ENCODE data around the gene MTUS2.

Gene MTUS2

DNA sequence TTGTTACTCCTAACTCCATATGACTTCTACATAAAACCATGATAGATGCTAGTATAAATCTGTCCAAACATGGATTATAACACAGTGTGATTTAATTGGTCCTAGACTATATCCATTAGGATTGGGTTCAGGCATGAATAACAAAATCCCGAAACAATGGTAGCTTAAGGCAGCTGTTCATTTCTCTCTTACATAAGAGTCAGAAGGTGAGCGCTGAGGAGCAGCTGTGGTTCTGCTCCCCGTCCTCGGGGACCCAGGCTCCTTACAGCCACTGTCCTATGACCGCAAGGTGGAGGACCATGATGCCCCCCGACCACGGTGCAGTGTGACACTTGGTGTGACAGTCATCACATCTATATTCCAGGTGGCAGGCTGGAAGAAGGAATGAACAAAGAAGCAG lies 629.6 kb downstream of the MTUS2 start:
- no peak for DNase-seq (ENCODE audit: low read depth, low spot score)

GRCh38 chr13:29451976-29452375 lies 631.8 kb downstream of the MTUS2 start:
- no peak for DNase-seq (ENCODE audit: low read depth, low spot score)

GRCh38 chr13:29452773-29453616 lies 632.9 kb downstream of the MTUS2 start:
- DNase-seq (ENCODE audit: low read depth, low spot score) = no peak

- no peak for DNase-seq (ENCODE audit: low read depth, low spot score)
Observed at GRCh38 chr13:29453617-29454011, 633.5 kb downstream of the MTUS2 start.

- DNase-seq (ENCODE audit: low read depth, low spot score) = no peak
Observed at GRCh38 chr13:29454931-29455481, 634.9 kb downstream of the MTUS2 start.

DNA sequence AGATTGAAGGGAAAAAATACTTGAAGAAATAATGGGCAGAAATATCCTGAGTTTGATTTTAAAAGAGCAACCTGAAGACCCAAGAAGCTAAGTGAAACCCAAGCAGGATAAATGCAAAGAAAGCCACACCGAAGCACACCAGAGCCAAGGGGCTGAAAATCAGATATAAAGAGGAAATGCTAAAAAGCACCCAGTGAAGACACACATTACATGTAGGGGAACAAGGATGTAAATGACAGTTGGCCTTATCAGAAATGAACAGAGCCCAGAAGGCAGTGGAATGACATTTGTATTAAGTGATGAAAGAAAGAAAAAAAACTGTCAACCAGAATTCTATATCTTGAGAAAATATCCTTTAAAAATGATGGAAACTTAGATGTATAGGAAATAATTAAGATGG lies 636.3 kb downstream of the MTUS2 start:
- no peak for DNase-seq (ENCODE audit: low read depth, low spot score)

DNA sequence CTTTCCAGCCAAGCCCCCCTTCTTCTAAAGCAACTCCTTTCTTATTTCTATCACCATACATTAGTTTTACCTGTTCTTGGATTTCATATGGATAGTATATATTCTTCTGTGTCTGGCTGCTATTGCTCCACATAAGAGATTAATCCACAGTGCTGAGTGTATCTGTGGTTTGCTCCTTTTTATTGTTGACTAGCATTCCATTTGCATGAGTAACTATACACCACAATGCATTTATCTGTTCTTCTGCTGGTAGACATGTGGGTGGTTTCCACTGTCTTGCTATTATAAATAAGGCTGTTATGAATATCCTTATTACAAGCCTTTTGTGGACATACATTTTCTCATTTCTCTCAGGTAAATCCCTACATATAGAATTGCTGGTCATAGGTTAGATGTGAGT lies 637.2 kb downstream of the MTUS2 start:
- DNase-seq (ENCODE audit: low read depth, low spot score) = no peak

DNA sequence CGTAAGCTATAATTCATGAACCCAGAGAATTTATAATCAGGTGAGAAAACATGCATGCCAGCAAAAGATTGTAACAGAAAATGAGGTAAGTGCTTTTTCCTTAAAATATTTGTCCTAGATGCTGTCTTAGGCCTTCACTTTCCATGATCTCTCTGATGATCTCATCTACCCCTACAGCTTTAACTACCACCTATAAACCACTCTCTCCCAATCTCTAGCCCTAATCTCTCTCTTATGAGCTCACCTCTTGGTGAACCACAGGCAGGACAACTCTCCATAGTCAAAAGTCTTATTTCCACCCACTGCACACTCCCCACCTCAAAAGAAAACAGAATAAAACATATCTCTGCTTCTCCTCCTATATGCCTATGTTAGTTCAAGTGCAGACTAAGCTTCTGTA lies 638.3 kb downstream of the MTUS2 start:
- no peak for DNase-seq (ENCODE audit: low read depth, low spot score)

GRCh38 chr13:29459813-29460355 lies 639.7 kb downstream of the MTUS2 start:
- no peak for DNase-seq (ENCODE audit: low read depth, low spot score)

- DNase-seq (ENCODE audit: low read depth, low spot score) = no peak
Observed at GRCh38 chr13:29464105-29464679, 644.1 kb downstream of the MTUS2 start.

- no peak for DNase-seq (ENCODE audit: low read depth, low spot score)
Observed at GRCh38 chr13:29465741-29466293, 645.7 kb downstream of the MTUS2 start.

- no peak for DNase-seq (ENCODE audit: low read depth, low spot score)
Observed at GRCh38 chr13:29471551-29471950, 651.4 kb downstream of the MTUS2 start.

GRCh38 chr13:29472332-29472961 lies 652.3 kb downstream of the MTUS2 start:
- no peak for DNase-seq (ENCODE audit: low read depth, low spot score)

- no peak for DNase-seq (ENCODE audit: low read depth, low spot score)
Observed at GRCh38 chr13:29473166-29473565, 653.0 kb downstream of the MTUS2 start.

- DNase-seq (ENCODE audit: low read depth, low spot score) = no peak
Observed at GRCh38 chr13:29474991-29475390, 654.9 kb downstream of the MTUS2 start.

- DNase-seq (ENCODE audit: low read depth, low spot score) = no peak
Observed at GRCh38 chr13:29476046-29476445, 655.9 kb downstream of the MTUS2 start.

GRCh38 chr13:29479716-29480492 lies 659.8 kb downstream of the MTUS2 start:
- DNase-seq (ENCODE audit: low read depth, low spot score) = no peak

- DNase-seq (ENCODE audit: low read depth, low spot score) = no peak
Observed at GRCh38 chr13:29480893-29481525, 660.9 kb downstream of the MTUS2 start.

DNA sequence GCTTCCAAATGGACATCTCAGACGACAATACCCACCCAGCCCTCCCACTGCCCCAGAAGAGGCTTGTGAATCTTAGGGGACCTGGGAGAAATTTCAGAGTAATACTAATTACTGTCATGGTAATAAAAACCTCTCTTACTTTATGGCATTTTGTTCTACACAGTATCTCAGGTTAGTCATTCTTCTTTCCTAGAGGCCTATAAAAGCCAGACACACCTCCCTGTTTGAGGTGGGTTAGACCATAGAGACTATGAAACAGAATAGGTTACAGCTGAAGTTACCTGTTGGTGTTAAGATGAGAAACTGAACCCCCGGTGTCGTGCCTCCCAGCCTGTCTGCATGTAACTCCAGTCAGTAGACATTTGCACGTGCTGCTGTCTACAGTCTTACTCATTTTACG lies 661.5 kb downstream of the MTUS2 start:
- no peak for DNase-seq (ENCODE audit: low read depth, low spot score)

DNA sequence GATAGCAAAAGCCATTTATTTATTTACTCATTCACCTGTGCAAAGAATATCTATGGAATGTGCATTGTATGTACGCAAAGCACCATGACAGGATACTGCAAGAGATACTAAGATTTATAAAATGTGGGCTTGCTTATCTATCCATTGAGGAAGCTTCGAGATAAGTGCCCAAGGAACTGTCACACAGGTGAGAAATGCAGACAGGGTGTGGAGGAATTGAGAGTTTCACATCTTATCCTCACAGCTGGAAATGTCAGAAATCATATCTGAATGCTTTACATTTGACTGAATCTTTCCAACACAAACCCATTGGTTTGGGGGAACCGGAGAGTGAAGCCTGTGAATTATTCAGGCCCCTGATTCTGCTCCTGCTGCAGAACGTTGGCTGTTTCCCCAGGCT lies 662.4 kb downstream of the MTUS2 start:
- DNase-seq (ENCODE audit: low read depth, low spot score) = no peak

DNA sequence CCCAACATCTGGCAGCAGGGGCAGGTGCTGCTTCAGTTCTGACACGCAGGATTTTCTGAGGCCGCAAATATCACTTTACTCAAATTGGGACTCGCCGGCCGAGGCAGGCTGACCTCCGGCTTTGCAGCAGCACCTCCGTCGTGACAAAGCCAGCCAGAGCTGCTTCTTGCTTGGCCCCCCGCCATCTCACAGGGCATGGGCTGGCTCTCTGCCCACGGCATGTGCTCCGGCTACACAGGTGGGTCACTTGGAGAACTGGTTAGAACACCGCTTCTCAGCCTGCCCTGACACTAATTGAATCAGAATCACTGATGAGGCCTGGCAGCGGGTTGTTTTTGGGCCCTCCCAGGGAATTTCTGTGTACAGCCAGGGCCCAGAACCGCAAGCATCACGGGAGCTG lies 663.1 kb downstream of the MTUS2 start:
- DNase-seq (ENCODE audit: low read depth, low spot score) = no peak
